WTC11 (cell line): ENCODE results near the gene PURA.

Experiments used
- CBFB ChIP-seq: sonication (generic); formaldehyde crosslinking; IDR thresholded peaks from 2 replicates; pipeline ENCODE4 v1.8.1; 2022; ENCODE audit warnings: mild to moderate bottlenecking, low read depth, missing genetic modification reagents
- JUN ChIP-seq: sonication (generic); formaldehyde crosslinking; IDR thresholded peaks from 2 replicates; pipeline ENCODE4 v1.8.0; 2023; ENCODE audit warnings: mild to moderate bottlenecking, missing genetic modification reagents
- NFE2L1 ChIP-seq: sonication (generic); formaldehyde crosslinking; IDR thresholded peaks from 2 replicates; pipeline ENCODE4 v1.8.1; 2023; ENCODE audit warnings: missing genetic modification reagents
- NFYB ChIP-seq: sonication (generic); formaldehyde crosslinking; conservative IDR thresholded peaks from 2 replicates; pipeline ENCODE4 v1.8.0; 2022; ENCODE audit warnings: low read depth, missing genetic modification reagents
- NR2C2 ChIP-seq: sonication (generic); formaldehyde crosslinking; IDR thresholded peaks from 2 replicates; pipeline ENCODE4 v1.8.0; 2022; ENCODE audit warnings: mild to moderate bottlenecking, missing genetic modification reagents
- TEAD4 ChIP-seq: sonication (generic); formaldehyde crosslinking; IDR thresholded peaks from 2 replicates; pipeline ENCODE4 v1.8.0; 2022; ENCODE audit warnings: mild to moderate bottlenecking, missing genetic modification reagents
- ZNF232 ChIP-seq: sonication (generic); formaldehyde crosslinking; IDR thresholded peaks from 2 replicates; pipeline ENCODE4 v1.8.0; 2022; ENCODE audit warnings: mild to moderate bottlenecking, missing genetic modification reagents
- ZNF317 ChIP-seq: sonication (generic); formaldehyde crosslinking; IDR thresholded peaks from 2 replicates; pipeline ENCODE4 v1.8.1; 2023; ENCODE audit warnings: low read depth, mild to moderate bottlenecking, moderate library complexity, missing genetic modification reagents, borderline replicate concordance
- ZNF425 ChIP-seq: fragments of 250-450 bp; sonication (Bioruptor Pico); conservative IDR thresholded peaks from 2 replicates; pipeline ENCODE4 v1.9.0; 2021; ENCODE audit warnings: mild to moderate bottlenecking
- TF ChIP-seq, protein P1 (sequence below): fragments of 200-600 bp; IDR thresholded peaks from 2 replicates; pipeline ENCODE4 v1.8.0; 2022; ENCODE audit warnings: antibody characterized with exemption
- TF ChIP-seq, protein P2 (sequence below): fragments of 250-450 bp; sonication (Bioruptor Pico); IDR thresholded peaks from 2 replicates; pipeline ENCODE4 v1.9.0; 2021; ENCODE audit warnings: mild to moderate bottlenecking
- TF ChIP-seq, protein P3 (sequence below): sonication (generic); formaldehyde crosslinking; conservative IDR thresholded peaks from 2 replicates; pipeline ENCODE4 v1.8.1; 2022; ENCODE audit warnings: mild to moderate bottlenecking, missing genetic modification reagents

DNA sequence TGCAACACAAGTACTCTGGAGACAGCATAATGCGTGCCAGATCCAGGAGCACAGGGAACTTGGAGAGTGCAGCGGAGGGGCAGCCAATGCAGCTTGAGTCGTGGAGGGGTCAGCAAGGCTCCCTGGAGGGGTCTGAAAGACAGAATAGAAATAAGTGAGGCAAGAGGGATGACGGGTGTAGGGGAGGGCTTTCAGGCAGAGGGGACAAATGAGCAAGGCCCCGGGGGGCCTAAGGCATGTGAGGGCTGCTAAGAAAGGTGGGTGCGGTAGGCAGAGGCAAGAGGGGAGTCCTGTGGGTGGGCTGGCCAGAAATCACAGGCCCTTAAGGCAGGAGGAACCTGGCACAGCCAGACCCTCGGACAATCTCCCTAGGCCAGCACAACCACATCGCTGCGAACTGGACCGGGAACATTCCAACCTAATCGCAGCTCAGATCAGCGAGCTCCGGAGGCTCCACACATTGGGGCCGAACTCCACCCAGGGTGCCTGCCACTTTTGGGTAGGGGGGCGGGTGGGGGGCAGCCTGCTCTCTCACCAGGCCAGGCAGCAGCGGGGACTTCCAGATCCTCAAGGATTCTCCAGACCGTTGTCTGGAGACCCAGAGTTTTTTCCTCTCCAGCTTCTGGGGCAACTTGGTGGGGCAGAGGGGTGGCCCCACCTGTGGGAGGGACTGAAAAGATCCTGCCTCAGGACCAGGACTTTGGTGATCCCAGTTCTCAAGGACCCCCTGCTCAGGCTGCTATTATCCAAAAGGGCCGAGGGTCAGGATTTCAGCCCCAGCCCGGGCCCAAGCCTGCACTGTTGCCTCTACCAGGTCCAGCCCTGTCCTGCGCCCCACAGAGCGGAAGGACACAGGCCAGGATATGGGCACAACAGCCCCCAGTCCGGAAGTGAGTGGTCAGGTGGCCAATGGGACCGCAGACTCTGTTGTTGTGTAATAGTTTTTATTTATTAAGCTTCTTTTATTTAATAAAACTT, 38.4 kb downstream of the PURA start:
- no peak for TF ChIP-seq TEAD4 (CRISPR knock-in tag)
- TF ChIP-seq, protein P1, sequence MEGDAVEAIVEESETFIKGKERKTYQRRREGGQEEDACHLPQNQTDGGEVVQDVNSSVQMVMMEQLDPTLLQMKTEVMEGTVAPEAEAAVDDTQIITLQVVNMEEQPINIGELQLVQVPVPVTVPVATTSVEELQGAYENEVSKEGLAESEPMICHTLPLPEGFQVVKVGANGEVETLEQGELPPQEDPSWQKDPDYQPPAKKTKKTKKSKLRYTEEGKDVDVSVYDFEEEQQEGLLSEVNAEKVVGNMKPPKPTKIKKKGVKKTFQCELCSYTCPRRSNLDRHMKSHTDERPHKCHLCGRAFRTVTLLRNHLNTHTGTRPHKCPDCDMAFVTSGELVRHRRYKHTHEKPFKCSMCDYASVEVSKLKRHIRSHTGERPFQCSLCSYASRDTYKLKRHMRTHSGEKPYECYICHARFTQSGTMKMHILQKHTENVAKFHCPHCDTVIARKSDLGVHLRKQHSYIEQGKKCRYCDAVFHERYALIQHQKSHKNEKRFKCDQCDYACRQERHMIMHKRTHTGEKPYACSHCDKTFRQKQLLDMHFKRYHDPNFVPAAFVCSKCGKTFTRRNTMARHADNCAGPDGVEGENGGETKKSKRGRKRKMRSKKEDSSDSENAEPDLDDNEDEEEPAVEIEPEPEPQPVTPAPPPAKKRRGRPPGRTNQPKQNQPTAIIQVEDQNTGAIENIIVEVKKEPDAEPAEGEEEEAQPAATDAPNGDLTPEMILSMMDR: no peak
- TF ChIP-seq JUN (CRISPR knock-in tag): no peak
- TF ChIP-seq NFE2L1 (CRISPR knock-in tag): no peak
- no peak for TF ChIP-seq ZNF317 (CRISPR knock-in tag)
- no peak for TF ChIP-seq ZNF232 (CRISPR knock-in tag)
- TF ChIP-seq, protein P2, sequence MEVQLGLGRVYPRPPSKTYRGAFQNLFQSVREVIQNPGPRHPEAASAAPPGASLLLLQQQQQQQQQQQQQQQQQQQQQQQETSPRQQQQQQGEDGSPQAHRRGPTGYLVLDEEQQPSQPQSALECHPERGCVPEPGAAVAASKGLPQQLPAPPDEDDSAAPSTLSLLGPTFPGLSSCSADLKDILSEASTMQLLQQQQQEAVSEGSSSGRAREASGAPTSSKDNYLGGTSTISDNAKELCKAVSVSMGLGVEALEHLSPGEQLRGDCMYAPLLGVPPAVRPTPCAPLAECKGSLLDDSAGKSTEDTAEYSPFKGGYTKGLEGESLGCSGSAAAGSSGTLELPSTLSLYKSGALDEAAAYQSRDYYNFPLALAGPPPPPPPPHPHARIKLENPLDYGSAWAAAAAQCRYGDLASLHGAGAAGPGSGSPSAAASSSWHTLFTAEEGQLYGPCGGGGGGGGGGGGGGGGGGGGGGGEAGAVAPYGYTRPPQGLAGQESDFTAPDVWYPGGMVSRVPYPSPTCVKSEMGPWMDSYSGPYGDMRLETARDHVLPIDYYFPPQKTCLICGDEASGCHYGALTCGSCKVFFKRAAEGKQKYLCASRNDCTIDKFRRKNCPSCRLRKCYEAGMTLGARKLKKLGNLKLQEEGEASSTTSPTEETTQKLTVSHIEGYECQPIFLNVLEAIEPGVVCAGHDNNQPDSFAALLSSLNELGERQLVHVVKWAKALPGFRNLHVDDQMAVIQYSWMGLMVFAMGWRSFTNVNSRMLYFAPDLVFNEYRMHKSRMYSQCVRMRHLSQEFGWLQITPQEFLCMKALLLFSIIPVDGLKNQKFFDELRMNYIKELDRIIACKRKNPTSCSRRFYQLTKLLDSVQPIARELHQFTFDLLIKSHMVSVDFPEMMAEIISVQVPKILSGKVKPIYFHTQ (CRISPR knock-in tag): no peak
- no peak for TF ChIP-seq NFYB (CRISPR knock-in tag)
- TF ChIP-seq ZNF425: no peak
- TF ChIP-seq NR2C2 (CRISPR knock-in tag): no peak
- TF ChIP-seq, protein P3, sequence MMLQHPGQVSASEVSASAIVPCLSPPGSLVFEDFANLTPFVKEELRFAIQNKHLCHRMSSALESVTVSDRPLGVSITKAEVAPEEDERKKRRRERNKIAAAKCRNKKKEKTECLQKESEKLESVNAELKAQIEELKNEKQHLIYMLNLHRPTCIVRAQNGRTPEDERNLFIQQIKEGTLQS (CRISPR knock-in tag): no peak
- no peak for TF ChIP-seq CBFB (CRISPR knock-in tag)
